ENCODE data around the gene HTR4. TPM values are rescaled to one million over a fixed set of nuclear protein-coding genes. Genes with fewer than 3 reads are reported as not detected.

The HTR4 gene
- total RNA-seq, 4 donors from 2014 or later, result 17.6 to 21.3 (median 19.9) TPM

DNA sequence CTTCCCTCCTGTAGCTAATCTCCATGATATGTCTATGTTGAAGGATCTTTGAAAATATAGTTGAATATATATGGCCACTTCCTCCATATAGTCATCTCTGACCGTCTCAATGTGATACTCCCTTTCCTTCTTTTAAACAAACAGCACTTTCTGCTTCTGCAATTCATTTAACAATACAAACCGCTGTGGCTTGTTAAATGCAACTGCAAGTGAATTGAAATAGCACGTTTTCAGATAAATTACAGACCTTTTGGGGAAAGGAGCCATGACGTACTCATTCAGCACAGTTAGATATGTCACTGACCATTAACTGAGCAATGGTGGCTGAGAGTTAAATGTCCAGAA is 188.1 kb downstream of the HTR4 start:
- WGBS, 2 donors (ENCODE audit: low coverage in 1 of 2), result 69 to 74% methylated on average over 3 to 4 of the region's 4 CpGs
- H3K27me3 ChIP-seq, result no peaks in the 10 kb centered on the region
- TF ChIP-seq POLR2A (IDR thresholded peaks at IDR 0.05) (no peak), EP300 (IDR thresholded peaks at IDR 0.05; ENCODE audit: low read depth) (no peak), POLR2AphosphoS5 (IDR thresholded peaks at IDR 0.05) (no peak)
- TF ChIP-seq, protein P1, sequence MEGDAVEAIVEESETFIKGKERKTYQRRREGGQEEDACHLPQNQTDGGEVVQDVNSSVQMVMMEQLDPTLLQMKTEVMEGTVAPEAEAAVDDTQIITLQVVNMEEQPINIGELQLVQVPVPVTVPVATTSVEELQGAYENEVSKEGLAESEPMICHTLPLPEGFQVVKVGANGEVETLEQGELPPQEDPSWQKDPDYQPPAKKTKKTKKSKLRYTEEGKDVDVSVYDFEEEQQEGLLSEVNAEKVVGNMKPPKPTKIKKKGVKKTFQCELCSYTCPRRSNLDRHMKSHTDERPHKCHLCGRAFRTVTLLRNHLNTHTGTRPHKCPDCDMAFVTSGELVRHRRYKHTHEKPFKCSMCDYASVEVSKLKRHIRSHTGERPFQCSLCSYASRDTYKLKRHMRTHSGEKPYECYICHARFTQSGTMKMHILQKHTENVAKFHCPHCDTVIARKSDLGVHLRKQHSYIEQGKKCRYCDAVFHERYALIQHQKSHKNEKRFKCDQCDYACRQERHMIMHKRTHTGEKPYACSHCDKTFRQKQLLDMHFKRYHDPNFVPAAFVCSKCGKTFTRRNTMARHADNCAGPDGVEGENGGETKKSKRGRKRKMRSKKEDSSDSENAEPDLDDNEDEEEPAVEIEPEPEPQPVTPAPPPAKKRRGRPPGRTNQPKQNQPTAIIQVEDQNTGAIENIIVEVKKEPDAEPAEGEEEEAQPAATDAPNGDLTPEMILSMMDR (IDR thresholded peaks at IDR 0.05), result no peak
- H3K27ac ChIP-seq, result no peak overlapping the region
- no peak for DNase-seq
- in situ Hi-C loops (cut with MboI; ENCODE audit: low pct_ligation_motif_present in 1 of 4, low pct_unique_long_range_greater_than_20kb in 1 of 4, low sequenced_read_pairs in 3 of 4) (no loop called here), intact Hi-C loops (cut with DNase I; ENCODE audit: low total_unique reads) (no loop called here)
- no peaks in the 10 kb centered on the region for H3K9me3 ChIP-seq
- no peaks in the 10 kb centered on the region for H3K36me3 ChIP-seq
- no peak overlapping the region for H3K4me3 ChIP-seq
- peaks cover 0 to 14% (median 4%) of the 10 kb centered on the region in 4 donors for H3K4me1 ChIP-seq

DNA sequence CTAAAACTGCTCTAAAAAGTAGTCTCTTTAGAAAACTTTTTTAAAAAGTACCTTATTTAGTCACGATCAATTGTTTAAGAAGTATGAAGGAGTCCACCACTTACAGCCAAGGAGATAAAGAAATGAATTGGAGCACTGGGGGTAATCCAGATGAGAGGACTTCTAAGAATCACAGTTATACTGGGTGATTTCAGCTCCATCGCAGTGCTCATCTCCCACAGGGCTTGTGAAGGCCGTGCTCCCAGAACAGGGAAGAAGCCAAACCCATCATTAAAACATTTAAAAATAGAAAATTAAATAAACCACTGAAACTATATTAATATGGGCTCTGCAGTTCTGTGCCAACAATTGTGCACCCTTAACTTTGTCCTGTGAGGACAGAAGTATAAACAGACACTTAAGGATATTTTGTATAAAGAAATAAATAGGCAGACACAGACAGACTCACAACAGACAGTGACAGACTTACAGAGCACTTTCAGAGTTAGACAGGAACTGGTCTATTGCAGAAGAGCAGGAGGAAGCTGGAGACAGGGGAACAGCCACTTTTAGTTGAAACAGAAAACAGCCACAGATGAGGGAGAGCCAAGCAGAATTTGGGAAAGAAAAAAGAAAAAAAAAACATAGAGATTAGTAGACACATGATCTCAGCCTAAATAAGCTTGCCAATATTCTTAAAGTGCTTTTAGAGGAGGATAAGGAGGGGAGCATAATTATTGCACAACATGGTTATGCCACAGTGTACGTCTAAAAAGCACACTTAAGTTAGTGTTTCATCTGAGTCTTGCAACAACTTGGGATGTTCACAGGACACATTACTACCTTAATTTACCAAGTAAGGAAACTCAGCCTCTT is 188.7 kb downstream of the HTR4 start:
- no peaks in the 10 kb centered on the region for H3K9me3 ChIP-seq
- H3K4me3 ChIP-seq, result no peak overlapping the region
- WGBS, 2 donors (ENCODE audit: low coverage in 1 of 2), result 62 to 64% methylated on average over 4 of the region's 4 CpGs
- H3K27ac ChIP-seq, result peak overlapping the region in 3 of 4 donors; percentile 0 to 27 (median 25)
- DNase-seq, result no peak
- no peaks in the 10 kb centered on the region for H3K27me3 ChIP-seq
- no peak for TF ChIP-seq EP300 (IDR thresholded peaks at IDR 0.05; ENCODE audit: low read depth)
- TF ChIP-seq, protein P1 (IDR thresholded peaks at IDR 0.05), result no peak
- TF ChIP-seq POLR2AphosphoS5 (IDR thresholded peaks at IDR 0.05), result no peak
- TF ChIP-seq POLR2A (IDR thresholded peaks at IDR 0.05), result no peak
- no peaks in the 10 kb centered on the region for H3K36me3 ChIP-seq
- intact Hi-C loops (cut with DNase I; ENCODE audit: low total_unique reads) (no loop called here), in situ Hi-C loops (cut with MboI; ENCODE audit: low pct_ligation_motif_present in 1 of 4, low pct_unique_long_range_greater_than_20kb in 1 of 4, low sequenced_read_pairs in 3 of 4) (no loop called here)
- peaks cover 0 to 14% (median 4%) of the 10 kb centered on the region in 4 donors for H3K4me1 ChIP-seq

DNA sequence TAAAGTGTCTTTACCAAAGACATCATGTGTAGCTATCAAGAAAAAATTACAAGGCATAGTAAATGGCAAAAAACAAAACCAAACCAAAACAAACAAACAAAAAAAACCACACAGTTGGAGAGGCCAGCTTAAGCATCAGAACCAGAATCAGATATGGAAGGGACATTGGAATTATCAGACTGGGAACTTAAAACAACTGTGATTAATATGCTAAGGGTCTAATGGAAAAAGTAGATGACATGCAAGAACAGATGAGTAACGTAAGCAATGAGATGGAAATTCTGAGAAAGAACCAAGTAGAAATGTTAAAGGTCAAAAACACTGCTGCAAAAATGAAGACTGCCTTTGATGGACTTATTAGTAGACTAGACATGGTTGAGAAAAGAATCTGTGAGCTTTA is 194.7 kb downstream of the HTR4 start:
- Histone ChIP-seq H3K27ac (no peak overlapping the region), H3K4me1 (no peaks in the 10 kb centered on the region), H3K4me3 (no peak overlapping the region), H3K27me3 (no peaks in the 10 kb centered on the region), H3K9me3 (no peaks in the 10 kb centered on the region), H3K36me3 (no peaks in the 10 kb centered on the region)
- in situ Hi-C loops (cut with MboI; ENCODE audit: low pct_ligation_motif_present in 1 of 4, low pct_unique_long_range_greater_than_20kb in 1 of 4, low sequenced_read_pairs in 3 of 4), result no loop called here
- WGBS, 2 donors (ENCODE audit: low coverage in 1 of 2), result 68 to 69% methylated on average over 1 of the region's 1 CpG
- intact Hi-C loops (cut with DNase I; ENCODE audit: low total_unique reads), result no loop called here
- no peak for DNase-seq
- TF ChIP-seq POLR2AphosphoS5 (IDR thresholded peaks at IDR 0.05) (no peak), POLR2A (IDR thresholded peaks at IDR 0.05) (no peak), EP300 (IDR thresholded peaks at IDR 0.05; ENCODE audit: low read depth) (no peak)
- TF ChIP-seq, protein P1 (IDR thresholded peaks at IDR 0.05), result no peak

DNA sequence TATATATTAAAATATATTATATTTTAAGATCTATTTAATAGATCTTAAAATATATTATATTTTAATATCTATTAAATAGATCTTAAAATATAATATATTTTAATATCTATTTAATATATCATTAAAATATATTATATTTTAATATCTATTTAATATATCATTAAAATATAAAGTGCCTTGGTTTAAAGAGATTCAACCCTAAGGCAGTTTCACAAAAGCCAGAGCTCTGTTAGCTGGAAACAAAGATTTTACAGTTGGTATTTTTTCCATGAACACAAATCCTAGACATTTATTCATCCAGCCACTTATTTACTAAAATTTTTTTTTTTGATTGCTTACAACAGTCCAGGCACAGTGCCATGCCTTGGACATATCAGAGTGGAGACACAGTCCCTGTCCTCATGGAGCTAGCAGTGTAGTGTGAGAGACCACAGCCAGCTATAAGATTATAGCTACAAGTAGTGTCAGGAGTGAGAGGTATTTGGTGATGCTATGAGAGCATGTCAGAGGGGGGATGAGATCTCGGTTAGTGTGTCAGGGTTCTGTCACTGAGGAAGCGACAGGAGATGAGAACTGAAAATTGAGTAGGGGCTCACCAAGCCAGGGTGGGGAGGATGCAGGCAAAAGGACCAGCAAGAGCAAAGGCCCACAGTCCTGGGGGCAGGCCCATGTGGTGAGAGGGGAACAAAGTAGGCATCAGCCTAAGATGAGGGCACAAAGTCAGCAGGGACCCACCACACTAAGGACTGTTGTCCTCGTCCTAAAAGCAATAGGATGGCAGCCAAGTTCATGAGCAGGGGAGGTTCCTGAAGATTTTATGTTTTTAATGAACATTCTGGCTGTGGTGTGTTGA is 196.1 kb downstream of the HTR4 start:
- intact Hi-C loops (cut with DNase I; ENCODE audit: low total_unique reads), result no loop called here
- no peaks in the 10 kb centered on the region for H3K36me3 ChIP-seq
- no peaks in the 10 kb centered on the region for H3K4me1 ChIP-seq
- no peak overlapping the region for H3K27ac ChIP-seq
- no peaks in the 10 kb centered on the region for H3K9me3 ChIP-seq
- in situ Hi-C loops (cut with MboI; ENCODE audit: low pct_ligation_motif_present in 1 of 4, low pct_unique_long_range_greater_than_20kb in 1 of 4, low sequenced_read_pairs in 3 of 4), result no loop called here
- 90% methylated on average over 3 of the region's 3 CpGs; no CpG with 5 or more reads in 1 of the 2 donors for WGBS, 2 donors (ENCODE audit: low coverage in 1 of 2)
- TF ChIP-seq, protein P1 (IDR thresholded peaks at IDR 0.05), result no peak
- TF ChIP-seq EP300 (IDR thresholded peaks at IDR 0.05; ENCODE audit: low read depth) (no peak), POLR2AphosphoS5 (IDR thresholded peaks at IDR 0.05) (no peak), POLR2A (IDR thresholded peaks at IDR 0.05) (no peak)
- no peaks in the 10 kb centered on the region for H3K27me3 ChIP-seq
- DNase-seq, result no peak
- no peak overlapping the region for H3K4me3 ChIP-seq
